HG03159 (cell line): ENCODE data around the gene ELL3.
"Not testable (repeated sequence)": the region's sequence is repeated elsewhere in the genome, so short reads cannot be mapped to it uniquely, and the experiment has no call there.

Experiments
- ATAC-seq: cut with Tn5 transposase; IDR thresholded peaks from one replicate; pipeline ENCODE4 v1.9.1; 2021; ENCODE audit warnings: mild to moderate bottlenecking, moderate library complexity; ENCODE audit not compliant: unreplicated experiment

ELL3 gene

DNA sequence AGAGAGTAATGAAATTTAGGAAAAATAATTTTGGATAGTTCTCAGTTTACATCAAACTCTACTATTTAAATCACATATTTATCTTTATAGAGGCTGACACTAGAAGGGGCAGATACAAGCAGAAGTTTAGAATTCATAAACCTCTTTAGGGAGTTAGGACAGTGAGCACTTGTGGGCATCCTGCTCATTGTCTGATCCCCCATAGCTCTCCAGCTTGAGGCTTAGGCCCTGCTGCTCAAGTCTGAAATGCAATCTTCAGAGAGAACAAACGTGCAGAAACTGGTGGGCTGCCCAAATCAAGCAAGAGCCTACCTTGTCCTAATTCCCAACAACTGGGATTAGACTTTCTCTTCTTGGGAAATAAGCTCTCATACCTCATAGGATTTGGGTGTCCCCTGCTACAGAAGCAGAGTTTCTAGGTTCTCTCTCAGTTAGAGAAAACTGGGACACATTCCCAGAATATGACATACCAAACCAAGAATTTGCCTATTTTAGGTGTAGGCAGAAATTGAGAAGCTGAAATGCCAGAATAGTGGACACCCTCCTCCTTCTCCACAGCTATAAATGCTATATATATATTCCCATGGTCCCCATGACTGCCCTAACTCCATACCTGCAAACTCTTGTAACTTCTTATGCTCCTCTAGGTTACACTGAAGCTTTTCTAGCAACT lies 48.6 kb downstream of the ELL3 start:
- not testable (repeated sequence) for ATAC-seq

DNA sequence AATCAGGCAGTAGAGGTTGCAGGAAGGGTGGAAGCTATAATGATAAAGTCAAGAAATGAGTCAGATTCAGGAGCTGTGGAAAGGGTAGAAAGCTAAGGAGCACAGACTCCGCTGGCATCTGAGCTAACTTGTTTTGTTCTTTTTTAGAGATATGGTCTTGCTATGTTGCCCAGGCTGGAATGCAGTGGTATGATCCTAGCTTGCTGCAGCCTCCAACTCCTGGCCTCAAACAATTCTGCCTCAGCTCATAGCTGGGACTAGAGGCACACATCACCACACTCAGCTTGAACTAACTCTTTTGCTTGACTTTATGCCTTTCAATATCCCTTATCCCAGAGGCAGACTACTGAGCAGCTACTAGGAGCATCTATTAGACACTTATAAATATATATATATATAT lies 50.5 kb downstream of the ELL3 start:
- not testable (repeated sequence) for ATAC-seq

DNA sequence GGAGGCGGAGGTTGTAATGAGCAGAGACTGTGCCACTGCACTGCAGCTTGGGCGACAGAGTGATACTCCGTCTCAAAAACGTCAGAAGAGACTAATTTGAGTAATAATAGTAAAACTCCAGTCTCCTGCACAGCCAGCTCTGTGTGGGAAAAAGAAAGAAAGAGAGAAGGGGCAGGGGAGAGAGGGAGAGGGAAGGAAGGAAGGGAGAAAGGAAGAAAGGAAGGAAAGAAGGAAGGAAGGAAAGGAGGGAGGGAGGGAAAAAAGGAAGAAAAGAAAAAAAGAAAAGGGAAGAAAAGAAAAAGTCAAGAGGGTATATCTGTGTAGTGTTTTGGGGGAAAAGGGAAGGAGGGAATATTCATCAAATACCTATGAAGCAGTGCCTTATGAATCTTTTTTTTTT lies 53.6 kb downstream of the ELL3 start:
- no peak for ATAC-seq
